CD4-positive, CD25-positive, alpha-beta regulatory T cell (primary cell): ENCODE results near the gene FAM13B. TPM values are rescaled to one million over a fixed set of nuclear protein-coding genes. Genes with fewer than 3 reads are reported as not detected.
A peak's percentile ranks its signal among the peaks of the same experiment; 100 is the strongest.

Experiments used
- ATAC-seq, 2 donors: fragments of 150-1000 bp; cut with Tn5 transposase; one replicate each; pipeline ENCODE4 v1.10.0; 2021; ENCODE audit warnings: low read depth in 2 of 2, moderate number of reproducible peaks in 2 of 2, moderate library complexity in 1 of 2
- DNase-seq, 3 donors: peaks; one replicate each; pipeline versions ENCODE4 v3.0.0 to v3.0.0-alpha.2; 2012 to 2022; ENCODE audit warnings: mixed read lengths in 1 of 3
- H3K27ac ChIP-seq: one replicate; pipeline ENCODE4 v1.7.0; 2013; ENCODE audit warnings: mild to moderate bottlenecking, low read length; ENCODE audit not compliant: insufficient read depth, poor library complexity, severe bottlenecking
- H3K27me3 ChIP-seq: one replicate; pipeline ENCODE4 v1.7.0; 2013; ENCODE audit warnings: low read length; ENCODE audit not compliant: control insufficient read depth, insufficient read depth
- H3K36me3 ChIP-seq: one replicate; pipeline ENCODE4 v1.7.0; 2013; ENCODE audit warnings: mild to moderate bottlenecking, low read length, moderate library complexity; ENCODE audit not compliant: control insufficient read depth, insufficient read depth
- H3K4me1 ChIP-seq: 2 replicates; pipeline ENCODE4 v1.7.0; 2013; ENCODE audit warnings: mild to moderate bottlenecking, low read length; ENCODE audit not compliant: insufficient read depth, control insufficient read depth, poor library complexity, severe bottlenecking
- H3K4me3 ChIP-seq: one replicate; pipeline ENCODE4 v1.7.0; 2013; ENCODE audit warnings: low read depth, mild to moderate bottlenecking, low read length, moderate library complexity
- H3K9me3 ChIP-seq, 2 experiments: 1 replicate in 1 of 2; 2 replicates in 1 of 2; pipeline ENCODE4 v1.7.0; 2013; ENCODE audit warnings: low read length in 2 of 2, mild to moderate bottlenecking in 1 of 2, moderate library complexity in 1 of 2; ENCODE audit not compliant: control insufficient read depth in 2 of 2
- H3K27ac Mint-ChIP-seq, 3 donors: one replicate each; pipeline ENCODE4 v1.8.0; 2020 to 2022; ENCODE audit warnings: mild to moderate bottlenecking in 3 of 3, mixed read lengths in 3 of 3, moderate library complexity in 2 of 3
- H3K27me3 Mint-ChIP-seq: one replicate; pipeline ENCODE4 v1.8.0; 2022; ENCODE audit warnings: mild to moderate bottlenecking, mixed read lengths
- H3K36me3 Mint-ChIP-seq: one replicate; pipeline ENCODE4 v1.8.0; 2020; ENCODE audit warnings: mixed read lengths
- H3K4me1 Mint-ChIP-seq, 4 donors: one replicate each; pipeline ENCODE4 v1.8.0; 2020 to 2022; ENCODE audit warnings: mixed read lengths in 4 of 4, mild to moderate bottlenecking in 1 of 4
- H3K4me3 Mint-ChIP-seq, 4 donors: one replicate each; pipeline ENCODE4 v1.8.0; 2020 to 2022; ENCODE audit warnings: mild to moderate bottlenecking in 4 of 4, mixed read lengths in 4 of 4, moderate library complexity in 3 of 4
- H3K9me3 Mint-ChIP-seq, 7 donors: one replicate each; pipeline ENCODE4 v1.8.0; 2020 to 2022; ENCODE audit warnings: mixed read lengths in 7 of 7, mild to moderate bottlenecking in 3 of 7, moderate library complexity in 2 of 7
- polyA plus RNA-seq, 4 donors: library from polyadenylated mRNA; unstranded; fragments of 300-500 nt; fragmentation: Illumina TruSeq; gene quantifications; one replicate each; pipeline ENCODE4 v1.2.3, GENCODE V29; 2021
- total RNA-seq: library from RNA; stranded (reverse); gene quantifications from one replicate; pipeline ENCODE4 v1.2.3, GENCODE V29; 2022

Gene FAM13B
- total and polyA plus RNA-seq, 5 donors from 2014 or later, result 18.3 to 65.8 (median 20.3) TPM

- Histone ChIP-seq H3K27me3 (no peaks in the 10 kb centered on the region), H3K9me3 (peaks cover 9 to 19% of the 10 kb centered on the region in 2 experiments), H3K4me3 (no peak overlapping the region), H3K27ac (no peak overlapping the region), H3K4me1 (no peaks in the 10 kb centered on the region), H3K36me3 (no peaks in the 10 kb centered on the region)
- peaks cover 11% of the 10 kb centered on the region for H3K27me3 Mint-ChIP-seq
- H3K27ac Mint-ChIP-seq, result no peak overlapping the region
- H3K36me3 Mint-ChIP-seq, result no peaks in the 10 kb centered on the region
- peaks cover 0 to 4% (median 0%) of the 10 kb centered on the region in 4 donors for H3K4me1 Mint-ChIP-seq
- H3K9me3 Mint-ChIP-seq, result peaks cover 3 to 23% (median 6%) of the 10 kb centered on the region in 7 donors
- ATAC-seq, result no peak
- no peak for DNase-seq
- H3K4me3 Mint-ChIP-seq, result no peak overlapping the region
These were observed 118.1 kb downstream of the FAM13B start for GRCh38 chr5:137914758-137915157.

GRCh38 chr5:137902408-137903133 lies 130.3 kb downstream of the FAM13B start:
- Mint-ChIP-seq H3K4me1 (no peaks in the 10 kb centered on the region), H3K27ac (no peak overlapping the region), H3K9me3 (peaks cover 0 to 4% (median 0%) of the 10 kb centered on the region in 7 donors), H3K4me3 (no peak overlapping the region), H3K36me3 (no peaks in the 10 kb centered on the region), H3K27me3 (peaks cover 35% of the 10 kb centered on the region)
- no peaks in the 10 kb centered on the region for H3K27me3 ChIP-seq
- no peak for DNase-seq
- H3K27ac ChIP-seq, result no peak overlapping the region
- H3K36me3 ChIP-seq, result no peaks in the 10 kb centered on the region
- no peak overlapping the region for H3K4me3 ChIP-seq
- no peaks in the 10 kb centered on the region for H3K9me3 ChIP-seq
- no peaks in the 10 kb centered on the region for H3K4me1 ChIP-seq
- no peak for ATAC-seq

- H3K4me1 Mint-ChIP-seq, result no peaks in the 10 kb centered on the region
- Histone ChIP-seq H3K4me3 (no peak overlapping the region), H3K36me3 (no peaks in the 10 kb centered on the region), H3K27me3 (no peaks in the 10 kb centered on the region), H3K27ac (no peak overlapping the region), H3K4me1 (no peaks in the 10 kb centered on the region), H3K9me3 (no peaks in the 10 kb centered on the region)
- ATAC-seq (no peak), DNase-seq (no peak)
- H3K4me3 Mint-ChIP-seq, result no peak overlapping the region
- peak overlapping the region in 1 of 3 donors; percentile 76 for H3K27ac Mint-ChIP-seq
- H3K27me3 Mint-ChIP-seq, result peaks cover 35% of the 10 kb centered on the region
- no peaks in the 10 kb centered on the region for H3K36me3 Mint-ChIP-seq
- peaks cover 0 to 4% (median 0%) of the 10 kb centered on the region in 7 donors for H3K9me3 Mint-ChIP-seq
These were observed 131.7 kb downstream of the FAM13B start for GRCh38 chr5:137901011-137901817.

GRCh38 chr5:137899493-137899892 lies 133.4 kb downstream of the FAM13B start:
- peaks cover 27% of the 10 kb centered on the region for H3K27me3 Mint-ChIP-seq
- no peaks in the 10 kb centered on the region for H3K36me3 ChIP-seq
- DNase-seq (no peak), ATAC-seq (no peak)
- H3K27ac Mint-ChIP-seq, result no peak overlapping the region
- H3K4me1 ChIP-seq, result no peaks in the 10 kb centered on the region
- no peak overlapping the region for H3K4me3 ChIP-seq
- H3K27me3 ChIP-seq, result no peaks in the 10 kb centered on the region
- H3K4me1 Mint-ChIP-seq, result no peaks in the 10 kb centered on the region
- H3K27ac ChIP-seq, result no peak overlapping the region
- H3K36me3 Mint-ChIP-seq, result no peaks in the 10 kb centered on the region
- no peak overlapping the region for H3K4me3 Mint-ChIP-seq
- H3K9me3 ChIP-seq, result no peaks in the 10 kb centered on the region
- H3K9me3 Mint-ChIP-seq, result peaks cover 0 to 2% (median 0%) of the 10 kb centered on the region in 7 donors

- H3K4me3 Mint-ChIP-seq, result no peak overlapping the region
- H3K27me3 Mint-ChIP-seq, result peaks cover 11% of the 10 kb centered on the region
- Histone ChIP-seq H3K4me3 (no peak overlapping the region), H3K27me3 (no peaks in the 10 kb centered on the region), H3K36me3 (no peaks in the 10 kb centered on the region), H3K4me1 (no peaks in the 10 kb centered on the region), H3K27ac (no peak overlapping the region), H3K9me3 (no peaks in the 10 kb centered on the region)
- H3K27ac Mint-ChIP-seq, result no peak overlapping the region
- ATAC-seq (no peak), DNase-seq (no peak)
- H3K36me3 Mint-ChIP-seq, result no peaks in the 10 kb centered on the region
- no peaks in the 10 kb centered on the region for H3K4me1 Mint-ChIP-seq
- no peaks in the 10 kb centered on the region for H3K9me3 Mint-ChIP-seq
These were observed 136.3 kb downstream of the FAM13B start for GRCh38 chr5:137896560-137896959.

GRCh38 chr5:137894586-137894985 lies 138.3 kb downstream of the FAM13B start:
- Mint-ChIP-seq H3K27me3 (peaks cover 4% of the 10 kb centered on the region), H3K4me1 (peaks cover 0 to 3% (median under 1%) of the 10 kb centered on the region in 4 donors), H3K36me3 (no peaks in the 10 kb centered on the region), H3K27ac (no peak overlapping the region), H3K9me3 (no peaks in the 10 kb centered on the region), H3K4me3 (no peak overlapping the region)
- DNase-seq (no peak), ATAC-seq (no peak)
- no peaks in the 10 kb centered on the region for H3K36me3 ChIP-seq
- no peaks in the 10 kb centered on the region for H3K9me3 ChIP-seq
- H3K27me3 ChIP-seq, result no peaks in the 10 kb centered on the region
- H3K4me3 ChIP-seq, result no peak overlapping the region
- no peaks in the 10 kb centered on the region for H3K4me1 ChIP-seq
- no peak overlapping the region for H3K27ac ChIP-seq

- no peak overlapping the region for H3K27ac ChIP-seq
- Mint-ChIP-seq H3K4me1 (peaks cover 4 to 25% (median 7%) of the 10 kb centered on the region in 4 donors), H3K9me3 (no peaks in the 10 kb centered on the region), H3K4me3 (peak overlapping the region in 2 of 4 donors; percentile 9 to 68), H3K27me3 (peaks cover 9% of the 10 kb centered on the region), H3K36me3 (no peaks in the 10 kb centered on the region), H3K27ac (no peak overlapping the region)
- ATAC-seq, result no peak
- no peaks in the 10 kb centered on the region for H3K36me3 ChIP-seq
- H3K4me1 ChIP-seq, result peaks cover 7% of the 10 kb centered on the region
- H3K9me3 ChIP-seq, result no peaks in the 10 kb centered on the region
- H3K27me3 ChIP-seq, result no peaks in the 10 kb centered on the region
- no peak overlapping the region for H3K4me3 ChIP-seq
- peak in 1 of 3 donors; percentile 8 for DNase-seq
These were observed 141.0 kb downstream of the FAM13B start for GRCh38 chr5:137891849-137892248.
